Effector CD4-positive, alpha-beta T cell (primary cell): Measurements from ENCODE around the gene FBXW7.
A peak's percentile ranks its signal among the peaks of the same experiment; 100 is the strongest.
"Not testable (repeated sequence)": the region's sequence is repeated elsewhere in the genome, so short reads cannot be mapped to it uniquely, and the experiment has no call there.

ENCODE experiments used
- DNase-seq: peaks from one replicate; pipeline ENCODE4 v3.0.0-alpha.2; 2020

FBXW7 gene

GRCh38 chr4:152544533-152544932 lies 8.6 kb upstream of the FBXW7 start:
- not testable (repeated sequence) for DNase-seq

GRCh38 chr4:152540941-152541340 lies 5.0 kb upstream of the FBXW7 start:
- no peak for DNase-seq

GRCh38 chr4:152540293-152540674 lies 4.4 kb upstream of the FBXW7 start:
- no peak for DNase-seq

GRCh38 chr4:152539556-152540292 lies 3.8 kb upstream of the FBXW7 start:
- DNase-seq, result no peak

- DNase-seq, result no peak
Observed at GRCh38 chr4:152537881-152538280, 2.0 kb upstream of the FBXW7 start.

- peak; percentile 61 for DNase-seq
Observed at GRCh38 chr4:152536545-152537182, 772 bp upstream of the FBXW7 start.

GRCh38 chr4:152535360-152535902 lies 461 bp downstream of the FBXW7 start:
- peak; percentile 31 for DNase-seq

GRCh38 chr4:152534541-152535359 lies 1.1 kb downstream of the FBXW7 start:
- peak; percentile 46 for DNase-seq

GRCh38 chr4:152531479-152531878 lies 4.4 kb downstream of the FBXW7 start:
- no peak for DNase-seq

- DNase-seq, result no peak
Observed at GRCh38 chr4:152530600-152530999, 5.3 kb downstream of the FBXW7 start.

GRCh38 chr4:152529880-152530279 lies 6.0 kb downstream of the FBXW7 start:
- DNase-seq, result no peak

- no peak for DNase-seq
Observed at GRCh38 chr4:152528060-152528459, 7.8 kb downstream of the FBXW7 start.

GRCh38 chr4:152525878-152526277 lies 10.0 kb downstream of the FBXW7 start:
- DNase-seq, result no peak

- DNase-seq, result no peak
Observed at GRCh38 chr4:152524427-152524826, 11.5 kb downstream of the FBXW7 start.

- DNase-seq, result no peak
Observed at GRCh38 chr4:152523731-152524130, 12.2 kb downstream of the FBXW7 start.

GRCh38 chr4:152522754-152523153 lies 13.1 kb downstream of the FBXW7 start:
- DNase-seq, result no peak

- DNase-seq, result no peak
Observed at GRCh38 chr4:152522245-152522644, 13.6 kb downstream of the FBXW7 start.

- DNase-seq, result no peak
Observed at GRCh38 chr4:152516156-152516555, 19.7 kb downstream of the FBXW7 start.

GRCh38 chr4:152515678-152516077 lies 20.2 kb downstream of the FBXW7 start:
- DNase-seq, result no peak

GRCh38 chr4:152514356-152514755 lies 21.5 kb downstream of the FBXW7 start:
- no peak for DNase-seq

- DNase-seq, result no peak
Observed at GRCh38 chr4:152513078-152513477, 22.8 kb downstream of the FBXW7 start.

GRCh38 chr4:152512483-152512882 lies 23.4 kb downstream of the FBXW7 start:
- no peak for DNase-seq
